ENCODE results near the gene KRTAP19-4. TPM values are rescaled to one million over a fixed set of nuclear protein-coding genes. Genes with fewer than 3 reads are reported as not detected.

The KRTAP19-4 gene
- polyA plus RNA-seq (not detected in 3 replicates), polyA minus RNA-seq (not detected in 3 replicates)
- not detected for polyA plus RNA-seq (2011; ENCODE audit: low read depth)
- not detected in 2 replicates for polyA plus RNA-seq (2011; cell fraction: cytosol; rRNA removed)
- not detected in 2 replicates for polyA plus RNA-seq (2011; cell fraction: nucleus; rRNA removed)
- not detected in 2 replicates for polyA plus RNA-seq (2012; ENCODE audit: low replicate concordance)
- polyA minus RNA-seq (2011; cell fraction: cytosol; rRNA and poly(A)+ RNA removed), result not detected
- polyA minus RNA-seq (2011; cell fraction: nucleus; rRNA and poly(A)+ RNA removed), result not detected in 2 replicates

DNA sequence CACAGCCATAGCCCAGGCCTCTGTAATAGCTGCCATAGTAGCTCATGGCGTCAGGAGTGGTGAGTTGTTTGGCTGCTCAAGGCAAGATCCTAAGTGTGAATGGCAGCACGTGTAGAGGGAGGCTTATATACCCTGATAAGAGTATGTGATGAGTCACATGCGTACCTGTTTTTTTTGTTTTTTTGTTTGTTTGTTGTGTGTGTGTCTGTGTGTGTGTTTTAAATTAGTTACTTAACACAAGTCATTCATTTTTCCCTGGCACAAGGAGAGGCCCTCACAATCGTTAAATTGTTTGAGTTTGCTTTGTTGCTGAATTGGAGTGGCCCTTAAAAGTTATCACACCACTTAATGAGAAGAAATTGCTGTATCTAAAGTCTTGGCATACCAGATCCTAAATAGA is at the start of gene KRTAP19-4:
Gene KRTAP19-4 (minus strand): TSS at position 101 of the 400 bp plus-strand sequence. CDS start 55 bp downstream, at position 46.
- H3K9me1 ChIP-seq (ENCODE audit: control insufficient read depth, extremely low read depth, insufficient read depth, low read length), result no peaks in the 10 kb centered on the region
- H3K4me3 ChIP-seq (ENCODE audit: control insufficient read depth in 2 of 3, extremely low read depth in 1 of 3, insufficient read depth in 2 of 3, low read depth in 1 of 3, low read length in 3 of 3), result no peak within 1 kb of the TSS
- no peak within 1 kb of the TSS for H3K9ac ChIP-seq (ENCODE audit: control insufficient read depth, extremely low read depth, insufficient read depth, low read length)
- no peak for DNase-seq (ENCODE audit: low read depth, low spot score)
- no peak within 1 kb of the TSS for H3K27ac ChIP-seq (ENCODE audit: control insufficient read depth, insufficient read depth, low read length)
- H3K9me3 ChIP-seq (ENCODE audit: control insufficient read depth, low read depth, low read length), result no peaks in the 10 kb centered on the region
- FAIRE-seq, result no peak
- TF ChIP-seq EZH2 (IDR thresholded peaks at IDR 0.05; ENCODE audit: low read length), result no peak
- no peaks in the 10 kb centered on the region for H3K27me3 ChIP-seq (ENCODE audit: control insufficient read depth, extremely low read depth, insufficient read depth, low read length)
- no peak within 1 kb of the TSS for H2AFZ ChIP-seq (ENCODE audit: control insufficient read depth, low read length)
- H3K4me2 ChIP-seq (ENCODE audit: control insufficient read depth, extremely low read depth, insufficient read depth, low read depth, low read length), result no peak within 1 kb of the TSS
- no peaks in the 10 kb centered on the region for H3K79me2 ChIP-seq (ENCODE audit: control insufficient read depth, insufficient read depth, low read length)
- no peaks in the 10 kb centered on the region for H4K20me1 ChIP-seq (ENCODE audit: control insufficient read depth, extremely low read depth, insufficient read depth, low read length)
- H3K36me3 ChIP-seq (ENCODE audit: control insufficient read depth in 2 of 2, extremely low read depth in 1 of 2, insufficient read depth in 2 of 2, low read length in 2 of 2), result no peaks in the 10 kb centered on the region
- dilution Hi-C loops (cut with MboI; ENCODE audit: extremely low pct_ligation_motif_present, low sequenced_read_pairs), result no loop called here
- H3K4me1 ChIP-seq (ENCODE audit: control insufficient read depth, extremely low read depth, insufficient read depth, low read length), result no peaks in the 10 kb centered on the region

DNA sequence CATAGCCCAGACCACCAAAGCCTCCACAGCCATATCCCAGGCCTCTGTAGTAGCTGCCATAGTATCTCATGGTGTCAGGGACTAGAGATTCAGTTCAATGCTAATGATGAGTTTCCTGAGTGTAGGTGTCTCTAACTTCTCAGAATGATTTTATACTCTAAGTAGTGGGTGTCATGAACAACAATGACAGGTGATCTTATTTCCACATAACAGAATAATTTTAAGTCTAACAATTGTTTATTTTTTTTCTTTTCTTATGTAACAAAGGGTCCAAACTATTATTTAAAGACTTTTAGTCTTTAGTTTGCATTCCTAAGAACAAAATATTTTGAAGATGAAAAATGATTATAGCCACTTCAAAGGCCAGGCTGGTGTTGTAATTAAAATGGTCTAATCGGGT is 44.8 kb upstream of the KRTAP19-4 start, which contains the start of gene KRTAP19-6:
Gene KRTAP19-6 (minus strand): TSS at position 101 of the 400 bp plus-strand sequence. CDS start 31 bp downstream, at position 70.
- TF ChIP-seq EZH2 (IDR thresholded peaks at IDR 0.05; ENCODE audit: low read length) (no peak), CTCF (optimal IDR thresholded peaks at IDR 0.05 in 1 of 3, IDR thresholded peaks at IDR 0.05 in 1 of 3, conservative IDR thresholded peaks at IDR 0.05 in 1 of 3; ENCODE audit: extremely low read depth in 1 of 3, insufficient read depth in 2 of 3, low read length in 3 of 3) (no peak)
- Histone ChIP-seq H3K4me1 (ENCODE audit: control insufficient read depth, extremely low read depth, insufficient read depth, low read length) (no peaks in the 10 kb centered on the region), H3K27ac (ENCODE audit: control insufficient read depth, insufficient read depth, low read length) (no peak within 1 kb of the TSS), H3K36me3 (ENCODE audit: control insufficient read depth in 2 of 2, extremely low read depth in 1 of 2, insufficient read depth in 2 of 2, low read length in 2 of 2) (no peaks in the 10 kb centered on the region), H4K20me1 (ENCODE audit: control insufficient read depth, extremely low read depth, insufficient read depth, low read length) (no peaks in the 10 kb centered on the region), H3K79me2 (ENCODE audit: control insufficient read depth, insufficient read depth, low read length) (no peaks in the 10 kb centered on the region), H3K9me1 (ENCODE audit: control insufficient read depth, extremely low read depth, insufficient read depth, low read length) (no peaks in the 10 kb centered on the region), H3K27me3 (ENCODE audit: control insufficient read depth, extremely low read depth, insufficient read depth, low read length) (no peaks in the 10 kb centered on the region), H2AFZ (ENCODE audit: control insufficient read depth, low read length) (no peak within 1 kb of the TSS), H3K4me2 (ENCODE audit: control insufficient read depth, extremely low read depth, insufficient read depth, low read depth, low read length) (no peak within 1 kb of the TSS), H3K9ac (ENCODE audit: control insufficient read depth, extremely low read depth, insufficient read depth, low read length) (no peak within 1 kb of the TSS), H3K9me3 (ENCODE audit: control insufficient read depth, low read depth, low read length) (no peaks in the 10 kb centered on the region), H3K4me3 (ENCODE audit: control insufficient read depth in 2 of 3, extremely low read depth in 1 of 3, insufficient read depth in 2 of 3, low read depth in 1 of 3, low read length in 3 of 3) (no peak within 1 kb of the TSS)
- dilution Hi-C loops (cut with MboI; ENCODE audit: extremely low pct_ligation_motif_present, low sequenced_read_pairs), result no loop called here
- DNase-seq (ENCODE audit: low read depth, low spot score) (no peak), FAIRE-seq (no peak)

Measured in keratinocyte (primary cell).